H9 (cell line): Measurements from ENCODE around the gene CROCC. TPM values are rescaled to one million over a fixed set of nuclear protein-coding genes. Genes with fewer than 3 reads are reported as not detected.

ENCODE experiments used
- DNase-seq: peaks from one replicate; pipeline ENCODE4 v3.0.0-alpha.2; 2017
- H2AFZ ChIP-seq: one replicate; pipeline ENCODE4 v1.6.1; 2013; ENCODE audit warnings: mild to moderate bottlenecking, low read length, control low read depth, moderate library complexity
- H2AK5ac ChIP-seq: 2 replicates; pipeline ENCODE4 v1.6.1; 2013; ENCODE audit warnings: low read length, control low read depth, mixed read lengths; ENCODE audit not compliant: insufficient read length
- H2BK120ac ChIP-seq: one replicate; pipeline ENCODE4 v1.6.1; 2013; ENCODE audit warnings: low read depth, mild to moderate bottlenecking, low read length, control low read depth, inconsistent platforms; ENCODE audit not compliant: poor library complexity, severe bottlenecking
- H2BK12ac ChIP-seq: 2 replicates; pipeline ENCODE4 v1.6.1; 2013; ENCODE audit warnings: low read length, control low read depth, mixed read lengths, low read depth; ENCODE audit not compliant: insufficient read length
- H2BK15ac ChIP-seq: 2 replicates; pipeline ENCODE4 v1.6.1; 2013; ENCODE audit warnings: low read depth, low read length, control low read depth
- H2BK20ac ChIP-seq: one replicate; pipeline ENCODE4 v1.6.1; 2013; ENCODE audit warnings: low read depth, mild to moderate bottlenecking, low read length, control low read depth, inconsistent platforms; ENCODE audit not compliant: poor library complexity, severe bottlenecking
- H2BK5ac ChIP-seq: 2 replicates; pipeline ENCODE4 v1.6.1; 2013; ENCODE audit warnings: low read length, control low read depth, mixed read lengths; ENCODE audit not compliant: insufficient read length
- H3K14ac ChIP-seq: 2 replicates; pipeline ENCODE4 v1.6.1; 2013; ENCODE audit warnings: low read length, control low read depth; ENCODE audit not compliant: insufficient read depth
- H3K18ac ChIP-seq: 2 replicates; pipeline ENCODE4 v1.6.1; 2013; ENCODE audit warnings: low read depth, mild to moderate bottlenecking, mixed read lengths, low read length, control low read depth; ENCODE audit not compliant: insufficient read length
- H3K23ac ChIP-seq: 2 replicates; pipeline ENCODE4 v1.6.1; 2013; ENCODE audit warnings: low read length, control low read depth, mixed read lengths, low read depth; ENCODE audit not compliant: insufficient read length
- H3K23me2 ChIP-seq: 2 replicates; pipeline ENCODE4 v1.6.1; 2013; ENCODE audit warnings: low read depth, mild to moderate bottlenecking, mixed read lengths, low read length, control low read depth; ENCODE audit not compliant: insufficient read length, poor library complexity, severe bottlenecking
- H3K27ac ChIP-seq: 2 replicates; pipeline ENCODE4 v1.5.1; 2013; ENCODE audit warnings: low read length, control low read depth, mixed read lengths, low read depth; ENCODE audit not compliant: insufficient read length
- H3K27me3 ChIP-seq: 2 replicates; pipeline ENCODE4 v1.6.1; 2013; ENCODE audit warnings: low read length, control low read depth, inconsistent platforms; ENCODE audit not compliant: insufficient read depth
- H3K4ac ChIP-seq: 2 replicates; pipeline ENCODE4 v1.6.1; 2013; ENCODE audit warnings: low read depth, mild to moderate bottlenecking, control low read depth, inconsistent platforms, low read length, moderate library complexity
- H3K4me1 ChIP-seq: 2 replicates; pipeline ENCODE4 v1.6.1; 2013; ENCODE audit warnings: low read length, control low read depth, inconsistent platforms; ENCODE audit not compliant: insufficient read depth
- H3K4me2 ChIP-seq: 2 replicates; pipeline ENCODE4 v1.6.1; 2013; ENCODE audit warnings: low read length, control low read depth, mixed read lengths; ENCODE audit not compliant: insufficient read length, insufficient read depth
- H3K56ac ChIP-seq: 2 replicates; pipeline ENCODE4 v1.6.1; 2013; ENCODE audit warnings: low read depth, mild to moderate bottlenecking, mixed read lengths, low read length, control low read depth; ENCODE audit not compliant: insufficient read length
- H3K79me1 ChIP-seq: 2 replicates; pipeline ENCODE4 v1.6.1; 2013; ENCODE audit warnings: low read depth, mild to moderate bottlenecking, moderate library complexity, low read length, control low read depth, inconsistent platforms; ENCODE audit not compliant: insufficient read depth, poor library complexity, severe bottlenecking
- H3K79me2 ChIP-seq: 2 replicates; pipeline ENCODE4 v1.6.1; 2013; ENCODE audit warnings: low read length, control low read depth, inconsistent platforms; ENCODE audit not compliant: insufficient read depth
- H3K9ac ChIP-seq: 2 replicates; pipeline ENCODE4 v1.6.1; 2013; ENCODE audit warnings: low read length, control low read depth, mixed read lengths; ENCODE audit not compliant: insufficient read length; ENCODE audit errors: extremely low read depth
- H3K9me3 ChIP-seq: one replicate; pipeline ENCODE4 v1.6.1; 2013; ENCODE audit warnings: low read depth, low read length, inconsistent platforms; ENCODE audit not compliant: control insufficient read depth
- H3T11ph ChIP-seq: one replicate; pipeline ENCODE4 v1.6.1; 2013; ENCODE audit warnings: mild to moderate bottlenecking, low read length, control low read depth, inconsistent platforms
- H4K20me1 ChIP-seq: one replicate; pipeline ENCODE4 v1.6.1; 2013; ENCODE audit not compliant: control insufficient read depth, insufficient read length, insufficient read depth
- H4K5ac ChIP-seq: 2 replicates; pipeline ENCODE4 v1.6.1; 2013; ENCODE audit warnings: low read depth, mild to moderate bottlenecking, mixed read lengths, low read length, control low read depth; ENCODE audit not compliant: insufficient read length
- H4K8ac ChIP-seq: replicated peaks from 2 replicates; pipeline ENCODE4 v1.6.1; 2013; ENCODE audit warnings: low read length, control low read depth, mixed read lengths, low read depth; ENCODE audit not compliant: insufficient read length
- H4K91ac ChIP-seq: 2 replicates; pipeline ENCODE4 v1.6.1; 2013; ENCODE audit warnings: low read depth, mild to moderate bottlenecking, moderate library complexity, mixed read lengths, low read length, control low read depth; ENCODE audit not compliant: insufficient read length
- H3K27ac Mint-ChIP-seq, 3 experiments: 2 replicates in 2 of 3; 3 replicates in 1 of 3; pipeline ENCODE4 v1.8.0; 2020 to 2021; ENCODE audit warnings: mixed read lengths in 3 of 3, mild to moderate bottlenecking in 1 of 3, moderate library complexity in 1 of 3
- H3K27me3 Mint-ChIP-seq: 2 replicates; pipeline ENCODE4 v1.8.0; 2021; ENCODE audit warnings: low read depth, mild to moderate bottlenecking, moderate library complexity, mixed read lengths
- H3K36me3 Mint-ChIP-seq, 3 experiments: 2 replicates in 2 of 3; 3 replicates in 1 of 3; pipeline ENCODE4 v1.8.0; 2020 to 2021; ENCODE audit warnings: low read depth in 3 of 3, mixed read lengths in 3 of 3; ENCODE audit not compliant: insufficient read depth in 1 of 3
- H3K4me1 Mint-ChIP-seq, 2 experiments: 2 replicates each; pipeline ENCODE4 v1.8.0; 2020; ENCODE audit warnings: mixed read lengths in 2 of 2
- H3K4me3 Mint-ChIP-seq, 2 experiments: 2 replicates in 1 of 2; 3 replicates in 1 of 2; pipeline ENCODE4 v1.8.0; 2020 to 2021; ENCODE audit warnings: mild to moderate bottlenecking in 2 of 2, mixed read lengths in 2 of 2, moderate library complexity in 1 of 2
- H3K9me3 Mint-ChIP-seq, 2 experiments: 2 replicates in 1 of 2; 3 replicates in 1 of 2; pipeline ENCODE4 v1.8.0; 2020; ENCODE audit warnings: mild to moderate bottlenecking in 2 of 2, mixed read lengths in 2 of 2, moderate library complexity in 1 of 2
- WGBS: extraction: QIAGEN DNeasy Blood & Tissue Kit; methylation state at CpG from one replicate; pipeline ENCODE4 v1.1.7; 2013; ENCODE audit warnings: missing lambda C conversion rate, low lambda C conversion rate, mixed read lengths; ENCODE audit not compliant: insufficient read length; ENCODE audit errors: extremely low coverage; 5-methylcytosine and 5-hydroxymethylcytosine counted together
- total RNA-seq: library from RNA; stranded (reverse); gene quantifications from 2 replicates; pipeline ENCODE4 v1.2.1, GENCODE V29; 2021
- TF ChIP-seq, protein P1 (sequence below): fragments of 200-600 bp; sonication (generic); conservative IDR thresholded peaks from 3 replicates; pipeline ENCODE4 v1.8.0; 2021; ENCODE audit warnings: antibody characterized with exemption, mild to moderate bottlenecking

Gene CROCC
- total RNA-seq, 1 experiment from 2014 or later: 40.7 TPM

DNA sequence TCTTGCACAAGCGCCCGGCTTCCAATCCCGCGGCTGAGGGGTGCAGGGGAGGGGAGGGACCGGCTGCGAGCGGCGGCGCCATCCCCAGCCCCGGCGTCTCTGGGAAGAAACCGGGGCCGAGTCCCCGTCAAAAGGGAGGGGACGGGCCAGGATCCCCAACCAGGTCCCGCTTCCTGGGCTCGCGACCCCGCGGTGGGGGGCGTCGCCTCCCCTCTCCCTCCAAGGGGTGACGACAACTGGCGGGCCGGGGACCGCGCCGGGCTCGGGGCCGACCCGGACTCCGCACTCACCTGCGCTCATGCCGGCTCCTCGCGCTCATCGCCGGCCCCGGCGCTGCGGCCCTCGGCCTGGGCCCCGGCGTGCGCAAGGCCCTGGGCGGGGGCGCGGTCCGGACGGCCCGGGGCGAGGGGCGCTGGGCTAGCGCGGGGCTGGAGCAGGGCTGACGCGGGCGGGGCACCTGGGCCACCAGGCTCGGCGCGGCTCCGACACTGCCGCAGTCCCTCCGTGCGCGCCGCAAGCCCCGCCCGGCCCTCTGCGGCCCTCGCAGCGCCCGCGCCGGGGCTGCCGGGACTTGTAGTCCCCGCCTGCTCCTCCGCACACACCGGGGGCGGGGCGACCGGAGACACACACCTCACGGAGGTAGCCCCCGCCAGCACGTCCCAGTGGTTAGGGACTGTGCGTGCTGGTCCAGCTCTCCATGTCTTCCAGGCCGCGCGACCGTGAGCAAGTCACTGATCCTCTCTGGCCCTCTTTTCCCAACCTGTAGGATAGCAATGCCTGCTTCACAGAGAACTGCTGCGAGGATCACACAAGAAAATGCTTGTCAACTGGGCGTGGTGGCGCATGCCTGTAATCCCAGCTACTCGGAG lies 89.9 kb downstream of the CROCC start, which contains the start of gene ATP13A2:
TSS of gene ATP13A2 (minus strand) at position 490 of the 869 bp plus-strand sequence. CDS start at position 300, 190 bp downstream.
- Histone ChIP-seq H3T11ph (no peak within 1 kb of the TSS), H4K8ac (no peak within 1 kb of the TSS), H3K23ac (no peak within 1 kb of the TSS), H2AFZ (no peak within 1 kb of the TSS), H2BK5ac (no peak within 1 kb of the TSS), H4K91ac (no peak within 1 kb of the TSS), H3K27ac (no peak within 1 kb of the TSS), H2BK120ac (no peak within 1 kb of the TSS), H3K23me2 (peaks cover 4% of the 10 kb centered on the region), H4K20me1 (no peaks in the 10 kb centered on the region), H3K79me2 (no peaks in the 10 kb centered on the region), H2BK12ac (no peak within 1 kb of the TSS), H3K4me1 (peaks cover 20% of the 10 kb centered on the region), H2BK20ac (no peak within 1 kb of the TSS), H3K79me1 (no peaks in the 10 kb centered on the region), H3K9ac (no peak within 1 kb of the TSS), H3K27me3 (no peaks in the 10 kb centered on the region), H3K18ac (no peak within 1 kb of the TSS), H4K5ac (no peak within 1 kb of the TSS), H3K4me2 (peak within 1 kb of the TSS; percentile 52), H2AK5ac (no peak within 1 kb of the TSS), H3K14ac (no peak within 1 kb of the TSS), H3K4ac (no peak within 1 kb of the TSS), H2BK15ac (no peak within 1 kb of the TSS), H3K56ac (no peak within 1 kb of the TSS), H3K9me3 (no peaks in the 10 kb centered on the region)
- Mint-ChIP-seq H3K4me3 (peak within 1 kb of the TSS; percentile 80 to 89), H3K27me3 (no peaks in the 10 kb centered on the region), H3K36me3 (no peaks in the 10 kb centered on the region), H3K27ac (peak within 1 kb of the TSS in 2 of 3 experiments; percentile 14 to 58; a peak in 5 of 7 replicates), H3K9me3 (no peaks in the 10 kb centered on the region; a peak in 1 of 5 replicates), H3K4me1 (peaks cover 60 to 81% of the 10 kb centered on the region in 2 experiments)
- TF ChIP-seq, protein P1, sequence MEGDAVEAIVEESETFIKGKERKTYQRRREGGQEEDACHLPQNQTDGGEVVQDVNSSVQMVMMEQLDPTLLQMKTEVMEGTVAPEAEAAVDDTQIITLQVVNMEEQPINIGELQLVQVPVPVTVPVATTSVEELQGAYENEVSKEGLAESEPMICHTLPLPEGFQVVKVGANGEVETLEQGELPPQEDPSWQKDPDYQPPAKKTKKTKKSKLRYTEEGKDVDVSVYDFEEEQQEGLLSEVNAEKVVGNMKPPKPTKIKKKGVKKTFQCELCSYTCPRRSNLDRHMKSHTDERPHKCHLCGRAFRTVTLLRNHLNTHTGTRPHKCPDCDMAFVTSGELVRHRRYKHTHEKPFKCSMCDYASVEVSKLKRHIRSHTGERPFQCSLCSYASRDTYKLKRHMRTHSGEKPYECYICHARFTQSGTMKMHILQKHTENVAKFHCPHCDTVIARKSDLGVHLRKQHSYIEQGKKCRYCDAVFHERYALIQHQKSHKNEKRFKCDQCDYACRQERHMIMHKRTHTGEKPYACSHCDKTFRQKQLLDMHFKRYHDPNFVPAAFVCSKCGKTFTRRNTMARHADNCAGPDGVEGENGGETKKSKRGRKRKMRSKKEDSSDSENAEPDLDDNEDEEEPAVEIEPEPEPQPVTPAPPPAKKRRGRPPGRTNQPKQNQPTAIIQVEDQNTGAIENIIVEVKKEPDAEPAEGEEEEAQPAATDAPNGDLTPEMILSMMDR: no peak
- WGBS: no CpG with 5 or more reads among the region's 94 CpGs
- peak; percentile 95 for DNase-seq
